ENCODE measurements around the gene SNRPB2.

- TF ChIP-seq POLR2A (IDR thresholded peaks at IDR 0.05): no peak
- TF ChIP-seq, protein P1, sequence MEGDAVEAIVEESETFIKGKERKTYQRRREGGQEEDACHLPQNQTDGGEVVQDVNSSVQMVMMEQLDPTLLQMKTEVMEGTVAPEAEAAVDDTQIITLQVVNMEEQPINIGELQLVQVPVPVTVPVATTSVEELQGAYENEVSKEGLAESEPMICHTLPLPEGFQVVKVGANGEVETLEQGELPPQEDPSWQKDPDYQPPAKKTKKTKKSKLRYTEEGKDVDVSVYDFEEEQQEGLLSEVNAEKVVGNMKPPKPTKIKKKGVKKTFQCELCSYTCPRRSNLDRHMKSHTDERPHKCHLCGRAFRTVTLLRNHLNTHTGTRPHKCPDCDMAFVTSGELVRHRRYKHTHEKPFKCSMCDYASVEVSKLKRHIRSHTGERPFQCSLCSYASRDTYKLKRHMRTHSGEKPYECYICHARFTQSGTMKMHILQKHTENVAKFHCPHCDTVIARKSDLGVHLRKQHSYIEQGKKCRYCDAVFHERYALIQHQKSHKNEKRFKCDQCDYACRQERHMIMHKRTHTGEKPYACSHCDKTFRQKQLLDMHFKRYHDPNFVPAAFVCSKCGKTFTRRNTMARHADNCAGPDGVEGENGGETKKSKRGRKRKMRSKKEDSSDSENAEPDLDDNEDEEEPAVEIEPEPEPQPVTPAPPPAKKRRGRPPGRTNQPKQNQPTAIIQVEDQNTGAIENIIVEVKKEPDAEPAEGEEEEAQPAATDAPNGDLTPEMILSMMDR (IDR thresholded peaks at IDR 0.05): no peak
Measured at GRCh38 chr20:16708602-16709001, 21.2 kb upstream of the SNRPB2 start.

Data from upper lobe of left lung (tissue), 4 donors.